GM19351 (cell line): ENCODE measurements around the gene TRUB1.

ENCODE experiments used
- ATAC-seq: cut with Tn5 transposase; IDR thresholded peaks from one replicate; pipeline ENCODE4 v1.9.1; 2021; ENCODE audit warnings: mild to moderate bottlenecking, moderate library complexity; ENCODE audit not compliant: unreplicated experiment

TRUB1 gene

DNA sequence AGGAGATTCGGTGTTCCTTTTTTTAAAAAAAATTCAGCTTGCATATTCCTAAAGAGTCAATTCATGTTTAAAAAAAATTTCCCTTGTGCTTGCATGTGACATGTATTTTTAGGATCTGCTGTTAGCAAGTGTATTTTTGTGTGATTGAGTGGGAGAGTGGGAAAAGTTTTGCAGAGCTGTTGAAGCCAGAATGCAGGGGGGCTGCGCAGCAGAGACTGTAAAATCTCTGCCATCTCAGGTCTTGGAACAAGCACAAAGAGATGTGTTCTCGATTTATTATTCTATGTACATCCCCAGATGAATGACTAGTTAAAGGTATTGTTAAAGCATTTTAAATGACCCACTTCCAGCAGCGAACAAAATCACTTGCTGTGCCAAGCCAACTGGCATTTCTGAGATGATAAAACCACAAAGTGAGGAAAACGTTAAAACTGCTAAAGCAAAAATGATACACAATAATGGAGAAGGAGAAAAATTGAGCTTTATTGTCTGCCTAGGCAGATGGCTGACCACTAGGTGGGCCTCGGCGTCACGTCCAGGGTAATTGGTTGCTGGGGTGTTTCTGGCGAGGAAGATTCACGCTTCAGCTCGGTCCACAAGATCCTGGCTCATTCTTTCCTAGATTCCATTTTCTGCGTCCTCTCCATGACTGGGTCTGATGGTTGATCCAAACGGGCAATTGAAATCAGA is 88.2 kb downstream of the TRUB1 start:
- ATAC-seq, result no peak

DNA sequence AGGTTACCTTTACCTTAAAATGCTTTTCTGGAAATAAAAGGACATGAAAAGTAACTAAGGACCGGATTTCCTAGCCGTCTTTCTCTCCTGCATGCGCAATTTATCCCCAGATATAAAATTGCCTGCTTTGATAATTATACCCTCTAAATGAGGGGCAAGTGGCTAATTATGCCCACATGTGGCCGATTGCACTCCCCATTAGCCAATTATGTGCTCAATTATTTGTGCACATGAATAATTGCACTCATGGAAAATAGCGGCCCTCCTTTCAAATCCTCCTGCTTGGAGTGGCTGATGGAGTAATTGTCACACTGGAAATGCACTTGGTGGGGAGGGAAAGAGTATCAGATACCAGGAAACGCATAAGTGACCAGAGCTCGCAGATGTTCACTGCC is 88.7 kb downstream of the TRUB1 start:
- no peak for ATAC-seq
